ENCODE results near the gene BLNK.
A peak's percentile ranks its signal among the peaks of the same experiment; 100 is the strongest.
"Not testable (repeated sequence)": the region's sequence is repeated elsewhere in the genome, so short reads cannot be mapped to it uniquely, and the experiment has no call there.

BLNK gene

DNA sequence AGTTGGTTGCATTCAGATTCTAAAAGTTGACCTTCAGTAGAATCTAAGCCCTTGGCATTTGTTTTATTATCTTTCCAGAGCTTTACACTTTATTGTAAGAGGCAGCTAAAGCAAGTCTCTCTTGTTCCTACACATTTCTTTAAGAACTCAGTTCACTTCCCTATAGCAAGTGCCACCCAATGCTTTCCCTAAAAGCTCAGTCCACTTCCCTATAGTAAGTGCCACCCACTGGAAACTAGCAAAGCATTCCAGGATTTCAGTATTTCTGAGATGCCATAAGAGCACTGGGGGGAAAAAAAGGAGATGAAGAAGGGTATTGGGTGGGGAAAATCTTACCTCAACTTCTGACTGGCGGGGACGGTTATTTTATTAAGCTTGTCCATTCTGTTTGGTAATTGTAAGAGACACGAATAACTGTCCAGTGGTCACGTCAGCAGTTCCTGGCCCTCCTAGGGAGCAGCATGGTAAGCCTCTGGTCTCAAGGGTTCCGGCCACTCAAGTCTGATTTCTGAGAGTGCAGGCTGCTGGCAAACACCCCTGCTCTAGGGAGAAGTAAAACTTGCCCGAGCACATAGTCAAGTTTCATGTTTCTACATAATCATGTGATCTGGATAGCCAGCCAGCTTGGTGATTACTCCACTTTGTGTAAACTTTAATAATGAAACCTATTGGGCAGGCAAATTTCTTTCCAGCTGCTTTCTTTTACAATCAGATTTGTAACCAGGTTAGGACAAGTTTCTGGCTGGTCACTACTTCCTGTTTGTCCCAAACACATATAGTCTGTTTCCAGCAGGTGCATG is at the start of gene BLNK:
BLNK (minus strand) TSS at position 554 of the 800 bp plus-strand sequence; CDS start at position 383, 171 bp downstream.
- DNase-seq, result no peak

DNA sequence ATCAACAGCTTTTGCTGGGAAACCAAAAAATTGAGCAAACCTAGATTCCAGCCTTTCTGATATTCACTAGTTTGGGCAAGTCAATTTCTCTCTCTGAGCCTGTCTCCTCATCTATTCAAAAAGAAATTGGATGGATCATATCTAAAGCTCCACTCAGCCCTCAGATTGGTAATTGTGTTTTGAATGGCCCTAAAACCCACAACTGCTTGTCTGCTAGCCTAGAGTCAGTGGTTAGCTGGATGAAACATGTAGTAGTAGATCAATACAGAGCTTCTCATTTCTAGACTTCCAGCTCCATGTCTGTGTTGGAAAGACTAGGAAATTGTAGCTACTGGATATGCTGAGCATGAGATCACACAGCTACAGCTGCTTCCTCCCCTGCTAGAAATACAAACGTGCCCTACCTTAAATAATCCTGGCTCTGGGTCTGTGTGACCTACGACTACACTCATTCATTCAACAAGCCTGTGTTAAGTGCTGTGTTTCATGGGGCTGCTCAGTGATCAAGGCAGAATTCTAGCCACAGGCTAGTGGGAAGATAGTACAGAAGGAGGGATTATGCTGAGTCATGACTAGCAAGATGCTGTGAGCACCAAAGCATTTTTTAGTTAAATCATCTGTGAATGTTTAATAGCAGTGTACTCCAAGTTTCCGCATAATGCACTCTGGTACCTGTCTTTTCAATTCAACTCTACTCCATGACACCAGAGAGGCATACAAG is 48.5 kb upstream of the BLNK start:
- no peak for DNase-seq

DNA sequence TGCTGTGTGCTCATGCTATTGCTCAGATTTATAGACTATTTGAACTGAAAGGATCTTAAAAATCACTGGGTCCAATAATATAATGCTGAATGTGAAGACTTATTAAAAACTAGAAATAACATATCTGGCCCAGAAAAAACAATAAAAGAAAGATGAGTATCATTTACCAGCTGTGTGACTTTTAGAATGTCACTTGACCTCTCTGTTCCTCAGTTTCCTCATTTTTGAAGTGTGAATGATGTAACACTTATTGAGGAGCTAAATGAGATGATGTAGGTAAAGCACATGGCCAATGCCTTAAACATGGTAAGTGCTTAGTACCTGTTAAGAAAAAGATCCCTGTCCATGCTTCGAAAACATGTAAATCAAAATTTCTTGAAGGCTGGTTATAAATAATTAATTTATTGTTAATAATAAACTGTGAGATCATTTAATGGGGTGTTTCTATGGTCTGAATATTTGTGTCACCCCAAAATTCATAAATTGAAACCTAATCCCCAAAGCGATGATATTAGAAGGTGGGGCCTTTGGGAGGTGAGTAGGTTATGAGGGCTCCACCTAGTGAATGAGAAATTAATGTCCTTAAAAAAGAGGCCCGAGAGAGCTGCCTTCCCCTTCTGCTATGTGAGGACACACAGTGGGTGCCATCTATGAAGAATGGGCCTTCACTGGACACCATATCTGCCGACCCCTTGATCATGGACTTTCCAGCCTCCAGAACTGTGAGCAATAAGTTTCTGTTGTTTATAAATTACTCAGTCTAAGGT is 45.9 kb upstream of the BLNK start:
- no peak for DNase-seq

DNA sequence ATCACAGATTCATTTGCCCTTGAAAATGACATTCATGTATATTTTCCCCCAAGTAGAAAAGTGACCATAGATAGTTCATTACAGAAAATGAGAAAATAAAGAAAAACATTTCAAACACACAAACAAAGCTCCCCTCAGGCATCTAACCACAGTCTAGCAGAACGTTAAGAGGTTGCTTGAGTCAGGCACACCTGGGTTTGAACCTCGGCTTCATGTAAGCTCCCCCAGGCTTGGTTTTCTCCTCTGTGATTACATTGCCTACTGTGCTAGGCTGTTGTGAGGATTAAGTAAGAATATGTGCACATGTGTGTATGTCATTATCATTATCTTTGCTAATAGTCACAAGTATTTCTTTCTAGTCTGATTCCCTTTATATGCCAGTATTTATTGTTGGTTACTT is 42.0 kb upstream of the BLNK start:
- DNase-seq, result no peak

DNA sequence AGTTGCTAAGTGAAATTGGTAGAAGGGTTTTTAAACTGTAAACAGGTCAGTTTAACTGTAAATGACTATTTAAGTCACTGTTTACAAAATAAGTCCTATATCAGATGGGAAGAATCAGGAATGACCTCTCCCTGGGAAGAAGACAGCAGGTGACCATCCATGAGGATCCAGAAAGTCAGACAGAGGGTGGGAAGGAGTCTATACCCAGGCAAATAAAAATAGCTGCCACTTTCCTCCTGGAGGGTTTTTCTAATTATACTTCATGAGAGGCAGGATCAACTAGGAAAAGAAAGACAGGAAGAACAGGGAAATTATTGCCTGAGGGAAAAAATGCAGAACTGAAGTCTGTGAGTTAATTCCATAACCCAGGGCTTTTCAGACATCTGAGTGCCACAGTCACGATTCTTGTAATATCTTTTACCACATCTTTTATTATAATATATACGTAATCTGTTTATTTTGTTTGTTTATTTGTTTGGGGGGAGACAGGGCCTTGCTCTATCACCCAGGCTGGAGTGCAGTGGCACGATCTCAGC is 39.9 kb upstream of the BLNK start:
- DNase-seq, result no peak

DNA sequence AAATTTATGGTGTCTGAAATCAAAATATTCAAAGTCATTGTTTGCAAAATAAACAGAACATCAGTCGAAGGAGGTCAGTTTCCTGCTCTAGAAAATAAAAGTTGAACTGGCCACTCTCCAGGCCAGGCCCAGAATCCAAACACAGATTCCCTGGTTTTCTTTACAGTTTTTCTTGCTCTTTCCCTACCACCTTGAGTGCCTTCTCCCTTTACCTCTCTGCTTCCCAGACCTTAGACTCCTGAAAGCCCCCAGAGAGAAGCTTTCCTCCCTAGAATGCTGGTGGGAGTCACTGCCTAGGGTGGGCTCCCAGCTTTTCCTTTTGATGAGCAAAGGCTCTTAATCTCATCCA is 38.9 kb upstream of the BLNK start:
- DNase-seq, result no peak

DNA sequence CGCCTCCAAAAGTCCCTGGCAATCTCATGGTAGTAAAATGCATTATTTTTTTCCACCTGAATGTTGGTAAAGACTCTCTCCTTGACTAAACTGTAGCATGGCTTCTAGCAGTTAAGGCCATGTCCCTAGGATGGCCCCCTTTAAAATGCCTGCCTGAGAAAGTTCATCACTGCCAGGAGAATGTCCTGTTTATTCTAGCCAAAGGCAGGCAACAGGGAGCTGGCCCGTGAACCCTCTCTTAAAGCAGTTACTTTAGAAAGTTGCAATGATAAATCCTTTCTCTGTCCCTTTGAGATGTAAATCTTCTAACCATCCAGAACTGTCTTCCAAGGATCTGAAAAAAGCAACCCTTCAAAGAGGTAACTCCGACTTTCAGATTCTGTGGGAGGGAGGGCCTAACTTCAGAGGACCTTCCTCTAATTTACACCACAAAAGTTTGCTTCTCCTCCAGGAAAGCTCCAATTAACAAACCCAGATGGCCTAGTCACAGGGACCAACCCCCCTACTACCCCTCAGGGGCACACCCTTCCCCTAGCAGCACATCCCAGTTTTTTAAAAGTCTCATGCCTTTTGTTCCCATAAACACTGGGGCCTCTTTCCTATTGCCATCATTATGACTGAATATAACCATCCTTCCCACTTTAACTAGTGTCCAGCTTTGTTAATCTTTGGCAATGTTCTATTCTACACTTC is 38.4 kb upstream of the BLNK start:
- no peak for DNase-seq

DNA sequence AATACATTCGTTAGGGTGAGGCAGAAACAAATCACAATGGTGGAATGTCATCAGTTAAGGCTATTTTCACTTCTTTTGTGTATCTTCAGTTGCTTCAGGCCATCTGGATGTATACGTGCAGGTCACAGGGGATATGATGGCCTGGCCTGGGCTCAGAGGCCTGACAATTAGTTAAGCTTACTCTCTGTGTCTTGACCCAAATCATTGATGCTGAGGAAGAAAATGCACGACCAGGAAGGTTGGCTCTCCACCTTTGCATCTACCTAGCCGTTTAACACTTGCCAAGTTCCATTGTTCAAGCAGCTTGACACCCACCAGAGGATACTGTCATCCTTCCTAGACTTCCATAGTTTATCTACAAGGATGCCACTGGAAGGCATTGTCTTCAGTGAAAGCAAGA is 37.5 kb upstream of the BLNK start:
- DNase-seq, result not testable (repeated sequence)

DNA sequence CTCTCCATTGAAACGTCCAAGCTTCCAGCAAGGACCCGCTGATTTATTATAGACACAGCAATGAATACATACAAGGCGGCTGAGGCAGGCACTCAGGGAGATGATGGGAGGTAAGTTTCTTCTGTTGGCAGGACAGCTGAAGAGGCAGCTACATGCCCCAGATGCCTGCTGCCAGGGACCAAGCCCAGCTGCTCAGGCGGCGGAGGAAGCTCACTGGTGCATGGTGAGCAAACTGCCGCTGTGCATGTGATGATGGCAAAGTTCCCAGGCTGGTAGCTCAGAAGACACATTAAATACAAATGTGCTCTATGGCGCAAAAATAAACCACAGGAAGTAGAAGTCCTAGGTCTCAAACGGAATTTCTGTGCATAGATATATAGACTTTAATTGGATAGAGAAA is 35.1 kb upstream of the BLNK start:
- DNase-seq, result no peak

DNA sequence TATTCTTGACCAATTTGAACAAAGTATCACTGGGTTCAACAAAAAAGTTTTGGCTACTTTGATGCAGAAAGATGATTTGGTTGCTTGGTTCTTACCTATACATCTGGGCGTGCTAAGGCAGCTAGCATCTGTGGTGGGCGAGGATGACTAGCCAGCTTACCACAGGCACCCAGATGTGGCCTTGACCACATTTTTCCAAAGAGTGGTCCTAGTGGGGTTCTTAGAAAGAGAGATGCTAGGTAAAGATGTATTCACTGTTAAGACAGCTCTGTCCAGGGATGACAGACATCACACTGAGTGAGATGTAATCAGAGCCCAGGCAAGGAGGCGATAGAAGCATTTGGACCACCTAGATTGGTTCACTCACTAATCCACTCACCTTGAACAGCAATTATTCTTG is 33.6 kb upstream of the BLNK start:
- DNase-seq, result no peak

DNA sequence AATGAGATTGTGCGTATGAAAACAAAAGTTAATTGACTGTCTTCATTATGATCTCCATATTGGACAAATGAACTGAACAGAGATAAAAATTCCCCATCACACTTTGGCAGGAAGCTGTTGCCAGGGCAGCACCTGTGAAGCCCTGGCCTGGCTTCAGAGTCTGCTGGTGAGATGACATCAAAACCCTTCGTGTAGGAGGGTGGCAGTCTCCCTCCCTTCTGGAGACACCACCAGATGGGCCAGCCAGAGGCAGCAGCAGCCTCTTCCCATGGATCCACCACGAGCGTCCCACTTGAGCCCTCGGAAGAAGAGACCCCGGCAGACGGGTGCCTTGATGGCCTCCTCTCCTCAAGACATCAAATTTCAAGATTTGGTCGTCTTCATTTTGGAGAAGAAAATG is 32.9 kb upstream of the BLNK start, which contains the start of gene DNTT:
DNTT (plus strand) TSS at position 205 of the 400 bp plus-strand sequence; CDS start at position 269, 64 bp downstream.
- no peak for DNase-seq

DNA sequence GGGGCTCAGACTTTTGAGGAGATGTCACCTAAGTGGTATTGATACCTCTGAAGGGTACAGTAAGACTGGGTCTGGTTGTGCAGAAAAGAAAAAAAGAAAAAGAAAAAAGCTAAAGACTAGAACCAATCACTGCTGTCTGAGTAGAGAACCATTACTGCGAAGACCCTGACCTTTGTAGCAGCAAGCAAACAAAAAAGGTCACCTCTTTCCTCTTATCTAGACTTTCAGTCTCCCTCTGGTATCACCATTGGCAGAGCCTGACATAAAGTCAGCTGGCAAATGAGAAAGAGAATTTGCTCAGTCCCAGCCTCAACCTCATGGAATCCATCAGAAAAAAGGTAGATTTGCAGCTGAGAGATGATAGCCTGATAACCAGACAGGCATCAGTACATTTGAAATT is 30.2 kb upstream of the BLNK start:
- DNase-seq, result no peak

DNA sequence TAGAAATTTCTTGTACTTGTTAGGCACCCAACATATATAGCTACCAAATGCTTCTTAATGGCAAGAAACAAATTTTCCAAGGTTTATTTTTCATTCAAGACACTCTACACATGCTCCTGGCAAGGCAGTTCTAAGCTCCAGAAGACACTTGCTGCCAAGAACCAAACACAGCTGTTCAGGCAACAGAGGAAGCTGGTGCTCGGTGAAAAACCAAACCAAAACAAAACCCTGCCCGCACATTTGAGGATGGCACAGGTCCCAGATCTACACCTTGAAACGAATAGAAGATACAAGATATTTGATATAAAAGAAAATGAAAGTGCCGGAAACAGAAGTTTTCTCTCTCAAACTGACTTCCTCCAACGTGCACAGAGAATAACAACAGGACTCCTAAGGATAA is 28.0 kb upstream of the BLNK start:
- no peak for DNase-seq

DNA sequence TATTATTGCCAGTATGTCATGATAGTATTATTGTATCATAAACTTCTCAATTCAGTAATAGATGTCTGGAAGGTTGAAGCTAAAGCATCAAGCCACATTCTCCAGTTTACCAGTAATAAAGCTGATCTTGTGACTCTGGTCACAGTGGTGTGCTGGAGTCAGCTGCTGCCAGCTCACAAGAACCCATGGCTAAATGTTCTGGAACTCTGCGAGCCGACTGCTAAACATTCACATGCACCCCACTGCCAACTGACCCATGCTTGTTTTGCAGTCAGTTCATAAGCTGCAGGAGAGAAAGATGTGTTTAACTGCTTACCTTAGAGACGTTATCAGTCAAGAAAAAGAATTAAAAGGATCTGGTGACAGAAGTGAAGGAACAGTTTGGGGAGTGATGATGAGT is 27.0 kb upstream of the BLNK start:
- no peak for DNase-seq

DNA sequence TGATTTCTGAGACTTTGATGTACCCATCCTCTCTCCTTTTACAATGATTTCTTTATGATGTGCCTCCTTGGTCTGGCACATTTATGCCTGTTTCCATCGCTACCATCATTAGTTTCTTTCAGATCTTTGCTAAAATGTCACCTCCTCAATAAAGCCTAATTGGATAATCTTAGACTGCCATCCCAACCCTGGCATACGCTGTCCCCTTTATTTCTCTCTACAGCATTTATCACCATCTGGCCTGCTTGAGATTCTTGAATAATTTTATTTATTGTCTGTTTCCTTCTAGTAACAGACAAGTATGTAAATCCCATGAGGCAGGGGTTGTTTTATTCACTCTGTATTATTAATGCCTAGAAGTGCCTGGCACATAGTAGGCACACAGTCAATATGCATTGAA is 26.1 kb upstream of the BLNK start:
- no peak for DNase-seq

DNA sequence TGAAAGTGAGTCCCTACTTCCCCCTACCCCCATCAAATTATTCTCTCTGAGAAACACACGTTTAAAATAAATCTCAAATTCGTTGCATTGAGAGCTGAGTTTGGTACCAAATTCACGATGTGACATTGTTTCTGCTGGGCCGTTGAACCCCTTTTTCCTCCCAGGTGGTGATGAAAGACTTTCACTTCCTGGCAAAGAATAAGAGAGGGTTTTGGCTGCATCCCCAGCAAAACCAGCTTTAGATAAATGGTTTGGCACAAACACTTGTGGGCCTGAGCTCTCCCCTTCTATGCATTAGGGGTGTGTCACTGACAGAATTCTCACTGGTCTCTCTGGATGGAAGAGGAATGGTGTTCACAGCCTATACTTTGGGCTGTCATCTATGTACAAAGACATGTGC is 24.1 kb upstream of the BLNK start:
- no peak for DNase-seq

DNA sequence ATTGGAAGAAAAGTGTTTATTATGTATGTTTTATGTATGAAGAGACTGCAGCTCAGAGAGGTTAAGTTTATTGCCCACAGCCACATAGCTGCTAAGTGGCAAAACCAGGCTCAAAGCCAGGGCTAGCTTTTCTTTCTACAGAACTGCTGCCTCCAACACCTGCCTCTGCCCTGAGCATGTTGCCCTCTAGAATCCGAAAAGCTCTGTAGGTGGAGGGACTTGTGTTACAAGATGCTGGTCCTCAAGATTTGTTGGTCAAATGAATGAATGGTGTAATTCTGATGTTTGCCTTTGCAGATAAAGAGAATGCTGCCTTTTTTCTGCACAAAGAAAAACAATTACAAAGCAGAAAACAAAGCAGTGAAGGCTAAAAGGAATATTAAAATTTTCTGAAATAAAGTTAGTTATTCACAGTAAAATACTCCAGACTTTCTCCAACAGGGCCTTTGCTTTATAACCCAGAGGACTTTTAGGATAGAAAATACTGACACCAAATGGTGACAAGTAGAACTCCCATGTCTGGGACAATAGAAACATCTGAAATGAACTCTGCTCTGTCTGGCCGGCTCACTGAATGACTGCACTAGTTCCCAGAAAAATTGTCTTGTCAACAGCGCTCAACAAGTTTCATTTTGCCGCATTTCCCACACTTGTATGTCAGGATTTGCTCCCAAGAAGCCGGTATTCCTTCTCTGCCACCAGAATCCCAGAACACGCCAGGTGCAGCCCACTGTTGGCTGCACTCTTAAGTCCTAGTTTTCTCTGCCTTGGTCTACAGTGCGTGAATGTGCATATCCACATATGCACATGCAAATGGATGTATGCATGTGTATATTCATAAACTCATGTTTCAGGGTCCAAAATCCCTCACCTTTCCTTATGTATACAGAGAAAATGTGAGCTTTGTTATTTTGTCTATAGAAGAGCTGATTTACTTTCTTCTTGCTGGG is 21.9 kb upstream of the BLNK start:
- DNase-seq, result peak; percentile 17

DNA sequence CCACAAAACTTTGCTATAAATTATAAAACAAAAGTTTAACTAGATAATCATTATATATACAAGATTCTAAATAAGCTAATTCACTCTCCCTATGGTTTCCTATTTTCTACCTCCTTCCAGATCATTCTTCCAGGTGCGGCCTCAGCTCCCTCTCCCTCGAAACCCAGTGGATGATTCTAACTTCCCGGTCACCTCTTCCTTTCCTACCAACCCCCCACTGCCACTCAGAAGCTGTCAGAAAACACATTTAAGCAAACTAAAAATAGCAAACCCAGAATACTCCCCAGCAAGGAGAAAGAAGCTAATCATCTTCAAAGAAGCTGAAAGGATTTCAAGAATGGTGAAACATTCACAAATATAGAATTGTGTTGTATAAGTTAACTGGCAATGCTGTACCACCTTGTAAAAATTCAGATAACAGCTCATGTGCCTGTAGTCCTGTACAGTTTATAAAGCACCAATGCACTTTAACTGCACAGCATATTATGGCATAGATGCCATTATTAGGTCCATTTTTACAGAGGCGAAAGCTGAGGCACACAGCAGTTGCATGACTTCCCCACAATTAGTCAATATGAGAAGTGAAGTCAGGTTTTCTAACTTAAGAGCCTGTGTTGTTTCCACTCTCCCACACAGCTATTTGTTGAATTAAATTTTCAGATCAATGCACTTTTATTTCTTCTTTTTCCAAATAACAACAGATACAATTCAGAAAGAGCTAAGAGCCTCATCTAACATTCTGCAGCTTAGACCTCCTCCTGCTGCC is 19.2 kb upstream of the BLNK start:
- no peak for DNase-seq

DNA sequence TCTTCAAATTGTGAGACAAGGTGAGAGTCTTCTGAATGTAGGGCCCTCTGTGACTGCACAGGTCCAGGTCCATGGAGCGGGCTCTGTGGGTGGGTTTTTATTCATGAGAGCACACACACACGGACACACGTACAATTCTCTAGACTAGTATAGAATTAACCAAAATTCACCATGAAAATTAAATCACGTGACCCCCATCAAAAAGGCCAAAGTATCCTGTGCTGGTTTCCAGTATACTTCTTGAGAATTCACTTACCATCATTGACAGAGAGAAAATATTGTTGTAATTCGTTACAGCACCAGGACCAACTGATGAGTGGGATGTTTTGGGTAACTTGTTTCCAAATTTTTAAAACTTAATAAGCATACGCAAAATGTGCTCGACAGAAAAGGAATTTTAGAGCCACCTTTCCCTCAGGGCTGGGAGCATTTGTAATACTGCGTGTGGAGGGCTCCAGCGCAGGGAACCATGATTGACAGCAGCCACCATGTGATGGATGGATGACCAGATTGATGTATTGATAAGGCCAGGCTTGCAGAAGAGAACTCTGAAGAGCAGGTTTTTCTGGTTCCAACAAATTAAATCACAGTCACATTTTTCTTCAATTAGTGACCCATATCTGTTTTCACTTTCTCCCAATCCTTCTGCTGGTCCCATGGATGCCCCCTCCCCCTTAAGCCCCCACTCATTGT is 18.0 kb upstream of the BLNK start:
- DNase-seq, result no peak

DNA sequence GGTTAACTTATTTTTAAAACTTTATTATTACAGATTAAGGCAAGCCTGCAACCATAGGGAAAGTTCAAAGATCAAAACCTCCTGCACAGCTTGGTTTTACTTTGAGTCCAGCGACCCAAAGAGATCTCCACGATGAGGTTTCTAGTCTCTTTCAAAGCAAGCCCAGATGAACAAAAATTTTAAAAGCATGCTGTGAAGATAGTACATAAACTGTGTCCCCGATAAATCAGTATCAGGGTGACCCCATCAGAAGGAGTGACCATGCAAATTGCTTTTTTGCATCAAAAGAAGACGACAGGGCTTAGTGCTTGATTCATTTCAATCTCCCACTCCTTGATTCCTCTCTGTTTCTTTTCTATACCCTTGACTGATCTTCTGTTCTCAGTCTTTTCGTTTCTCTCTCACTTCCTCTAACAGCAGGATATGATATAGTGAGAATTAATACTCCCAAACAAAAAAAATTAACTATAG is 16.8 kb upstream of the BLNK start:
- DNase-seq, result no peak

All from NCI-H748 treated with DMSO at 0.1 percent for 48 hours (cell line).